Uterus (tissue), 2 donors: ENCODE results near the gene CYP4Z1.

Experiments
- CTCF ChIP-seq, 4 experiments: fragments of 200-600 bp in 2 of 4; fragments of 450-650 bp in 2 of 4; sonication (generic) in 2 of 4; IDR thresholded peaks; one replicate each; pipeline ENCODE4 v1.5.1; 2016 to 2019; ENCODE audit warnings: antibody characterized with exemption in 4 of 4, mild to moderate bottlenecking in 2 of 4, moderate library complexity in 1 of 4
- POLR2A ChIP-seq, 2 donors: fragments of 450-650 bp; IDR thresholded peaks; one replicate each; pipeline ENCODE4 v1.6.1; 2016; ENCODE audit warnings: antibody characterized with exemption in 2 of 2, mild to moderate bottlenecking in 1 of 2, moderate library complexity in 1 of 2

GRCh38 chr1:47021070-47021469 is 46.0 kb upstream of the CYP4Z1 start:
- TF ChIP-seq CTCF (IDR thresholded peaks at IDR 0.05) (no peak), POLR2A (IDR thresholded peaks at IDR 0.05) (no peak)
